HepG2 (cell line): ENCODE results near the gene SEC23IP. TPM values are rescaled to one million over a fixed set of nuclear protein-coding genes. Genes with fewer than 3 reads are reported as not detected.

ENCODE experiments used
- ATAC-seq: fragments of 200-7000 bp; cut with Tn5 transposase; 3 replicates; pipeline ENCODE4 v1.9.1; 2020; ENCODE audit warnings: mild to moderate bottlenecking, moderate library complexity
- BruUV-seq: library from RNA; stranded (reverse); fragments of 400-500 nt; replicated peaks from 2 replicates; lab custom pipeline; 2021; lab: Mats Ljungman, UMichigan
- CTCF ChIA-PET: fragments of 300-600 bp; formaldehyde crosslinking; extraction: SDS; loops from one replicate; lab custom pipeline; 2021; ENCODE audit warnings: low total read pairs, inconsistent platforms, low intra/inter-chr PET ratio; lab: Yijun Ruan, JAX
- POLR2A ChIA-PET: fragments of 350-600 bp; sonication (Branson Sonifier 250); formaldehyde crosslinking; loops from one replicate; lab custom pipeline; 2020; ENCODE audit warnings: antibody characterized with exemption, inconsistent platforms; lab: Yijun Ruan, JAX
- DNase-seq: peaks from one replicate; pipeline ENCODE4 v3.0.0-alpha.2; 2015; ENCODE audit warnings: low spot score
- FAIRE-seq: peaks from 3 replicates; lab custom pipeline; 2011; peaks lifted over from hg19 to GRCh38; lab: Jason Lieb, UNC
- H2AFZ ChIP-seq: one replicate; pipeline ENCODE4 v1.6.1; 2011; ENCODE audit warnings: low read length, inconsistent platforms
- H3K27ac ChIP-seq: fragments of 300-600 bp; 3 replicates; pipeline ENCODE4 v1.8.0; 2011; ENCODE audit warnings: mixed run types, mild to moderate bottlenecking, mixed read lengths, low read length, inconsistent platforms; ENCODE audit not compliant: insufficient read depth; ENCODE audit errors: extremely low read length
- H3K27me3 ChIP-seq, 2 experiments: fragments of 200-600 bp in 1 of 2; 2 replicates in 1 of 2; 3 replicates in 1 of 2; pipeline versions ENCODE4 v1.6.0 to v1.8.0; 2011; ENCODE audit warnings: low read length in 2 of 2, mild to moderate bottlenecking in 2 of 2, moderate library complexity in 2 of 2, inconsistent platforms in 1 of 2; ENCODE audit not compliant: insufficient read depth in 2 of 2, control insufficient read depth in 1 of 2
- H3K36me3 ChIP-seq, 2 experiments: fragments of 200-600 bp in 1 of 2; replicated peaks in 1 of 2; 2 replicates in 1 of 2; 3 replicates in 1 of 2; pipeline versions ENCODE4 v1.5.1 to v1.8.0; 2011; ENCODE audit warnings: low read length in 2 of 2, inconsistent platforms in 1 of 2; ENCODE audit not compliant: insufficient read depth in 2 of 2, control insufficient read depth in 1 of 2
- H3K4me1 ChIP-seq: 2 replicates; pipeline ENCODE4 v1.5.1; 2012; ENCODE audit warnings: low read length, inconsistent platforms; ENCODE audit not compliant: insufficient read depth
- H3K4me2 ChIP-seq: 2 replicates; pipeline ENCODE4 v1.6.0; 2011; ENCODE audit warnings: low read depth, low read length, inconsistent platforms
- H3K4me3 ChIP-seq, 3 experiments: fragments of 200-600 bp in 1 of 3; sonication (generic), shearing (Covaris generic) in 1 of 3; replicated peaks in 1 of 3; 2 replicates each; pipeline ENCODE4 v1.5.1; 2011 to 2016; ENCODE audit warnings: low read length in 3 of 3, inconsistent platforms in 2 of 3, low read depth in 2 of 3, mild to moderate bottlenecking in 2 of 3, control low read depth in 1 of 3, mixed read lengths in 1 of 3; ENCODE audit not compliant: insufficient read depth in 1 of 3
- H3K79me2 ChIP-seq: one replicate; pipeline ENCODE4 v1.6.1; 2011; ENCODE audit warnings: low read length, inconsistent platforms; ENCODE audit not compliant: insufficient read depth
- H3K9ac ChIP-seq: 2 replicates; pipeline ENCODE4 v1.6.0; 2011; ENCODE audit warnings: mild to moderate bottlenecking, low read depth, low read length, inconsistent platforms; ENCODE audit not compliant: insufficient read depth
- H3K9me3 ChIP-seq: 2 replicates; pipeline ENCODE4 v1.5.1; 2012; ENCODE audit warnings: mild to moderate bottlenecking, low read length
- H4K20me1 ChIP-seq: 2 replicates; pipeline ENCODE4 v1.6.0; 2011; ENCODE audit warnings: inconsistent platforms, mild to moderate bottlenecking, low read length, moderate library complexity; ENCODE audit not compliant: insufficient read depth
- CBFB ChIP-seq: sonication (generic); formaldehyde crosslinking; IDR thresholded peaks from 2 replicates; pipeline ENCODE4 v1.4.0; 2020; ENCODE audit warnings: missing genetic modification reagents
- HMG20B ChIP-seq: conservative IDR thresholded peaks from 2 replicates; pipeline ENCODE4 v1.6.1; 2016; ENCODE audit warnings: missing genetic modification reagents, missing compliant biosample characterization
- KLF9 ChIP-seq: IDR thresholded peaks from 2 replicates; pipeline ENCODE4 v1.6.1; 2016; ENCODE audit warnings: low read depth
- LCORL ChIP-seq, 2 experiments: fragments of 450-650 bp in 1 of 2; sonication (generic) in 1 of 2; formaldehyde crosslinking in 1 of 2; IDR thresholded peaks; 2 replicates each; pipeline versions ENCODE4 v1.5.0 to v1.6.1; 2017 to 2020; ENCODE audit warnings: antibody characterized with exemption in 1 of 2, missing genetic modification reagents in 1 of 2
- MTA3 ChIP-seq: sonication (generic); formaldehyde crosslinking; IDR thresholded peaks from 2 replicates; pipeline ENCODE4 v1.4.0; 2020; ENCODE audit warnings: missing genetic modification reagents
- PHB2 ChIP-seq: fragments of 450-650 bp; IDR thresholded peaks from 2 replicates; pipeline ENCODE4 v1.6.1; 2018; ENCODE audit not compliant: partially characterized antibody
- SP140L ChIP-seq: sonication (generic); formaldehyde crosslinking; IDR thresholded peaks from 2 replicates; pipeline ENCODE4 v1.4.0; 2020; ENCODE audit warnings: missing genetic modification reagents, borderline replicate concordance
- ZBTB38 ChIP-seq: sonication (generic); formaldehyde crosslinking; IDR thresholded peaks from 2 replicates; pipeline ENCODE4 v1.5.1; 2020; ENCODE audit warnings: mild to moderate bottlenecking, missing genetic modification reagents
- ZBTB42 ChIP-seq: sonication (generic); formaldehyde crosslinking; IDR thresholded peaks from 2 replicates; pipeline ENCODE4 v1.5.0; 2020; ENCODE audit warnings: mild to moderate bottlenecking, missing genetic modification reagents
- ZFP91 ChIP-seq: sonication (generic); formaldehyde crosslinking; IDR thresholded peaks from 2 replicates; pipeline ENCODE4 v1.9.0; 2022; ENCODE audit warnings: missing genetic modification reagents, mild to moderate bottlenecking, borderline replicate concordance
- ZKSCAN1 ChIP-seq: fragments of 150-350 bp; IDR thresholded peaks from 2 replicates; pipeline ENCODE4 v1.6.1; 2014; ENCODE audit warnings: low read length
- ZNF260 ChIP-seq: sonication (generic); formaldehyde crosslinking; IDR thresholded peaks from 2 replicates; pipeline ENCODE4 v1.4.0; 2020; ENCODE audit warnings: missing genetic modification reagents, low read depth, mild to moderate bottlenecking, borderline replicate concordance
- ZNF282 ChIP-seq: fragments of 450-650 bp; IDR thresholded peaks from 2 replicates; pipeline ENCODE4 v1.6.1; 2018; ENCODE audit not compliant: partially characterized antibody
- ZNF33A ChIP-seq: sonication (generic); formaldehyde crosslinking; IDR thresholded peaks from 2 replicates; pipeline ENCODE4 v1.5.1; 2020; ENCODE audit warnings: missing genetic modification reagents, mild to moderate bottlenecking, moderate library complexity, borderline replicate concordance
- ZNF766 ChIP-seq: sonication (generic); formaldehyde crosslinking; IDR thresholded peaks from 2 replicates; pipeline ENCODE4 v1.5.0; 2020; ENCODE audit warnings: missing genetic modification reagents, borderline replicate concordance
- WGBS: methylation state at CpG from one replicate; pipeline ENCODE4 v1.1.6; 2017; ENCODE audit warnings: low lambda C conversion rate; 5-methylcytosine and 5-hydroxymethylcytosine counted together
- in situ Hi-C: cut with HindIII; loops from 2 replicates; pipeline ENCODE4 v1.10.0; 2017; ENCODE audit warnings: low pct_unique_long_range_greater_than_20kb; ENCODE audit not compliant: extremely low pct_ligation_motif_present
- intact Hi-C: fragments of 100-400 bp; cut with micrococcal nuclease; formaldehyde crosslinking; loops from one replicate; pipeline ENCODE4 v1.10.0; 2022; ENCODE audit not compliant: unreplicated experiment
- polyA plus RNA-seq, 8 experiments: library from polyadenylated mRNA; depleted of rRNA in 3 of 8; stranded (reverse) in 7 of 8; unstranded in 1 of 8; fragments of >200 nt; fragmentation: Illumina TruSeq in 4 of 8; extraction: Trizol in 4 of 8; gene quantifications; 2 replicates each; pipeline versions ENCODE4 v1.2.1 to v1.2.3, GENCODE V29; 2011 to 2016; ENCODE audit warnings: low read depth in 4 of 8, missing spikeins in 1 of 8, mixed read lengths in 1 of 8; ENCODE audit not compliant: insufficient read depth in 1 of 8
- total RNA-seq, 5 experiments: library from RNA; depleted of rRNA; stranded (reverse); fragments of >200 nt; fragmentation: Illumina TruSeq; extraction: Trizol; gene quantifications; 2 replicates each; pipeline ENCODE4 v1.2.3, GENCODE V29; 2016; ENCODE audit warnings: low read depth in 1 of 5

SEC23IP gene
- total and polyA plus RNA-seq, 2 of the 13 experiments (the other 11 are each of a cell fraction or from before 2014, with no cell fraction given): 32.3 to 57.7 TPM

GRCh38 chr10:119976421-119976820 is 83.9 kb downstream of the SEC23IP start:
- no peaks in the 10 kb centered on the region for H3K36me3 ChIP-seq
- peaks cover 2 to 22% of the 10 kb centered on the region in 2 experiments; a peak in 3 of 5 replicates for H3K27me3 ChIP-seq
- no peak overlapping the region for H3K4me3 ChIP-seq
- no peak overlapping the region for H2AFZ ChIP-seq
- ATAC-seq (no peak), FAIRE-seq (no peak), DNase-seq (no peak)
- no peaks in the 10 kb centered on the region for H3K4me1 ChIP-seq
- no peak overlapping the region for H3K9ac ChIP-seq
- intact Hi-C loops: no loop called here
- H4K20me1 ChIP-seq: no peaks in the 10 kb centered on the region
- H3K4me2 ChIP-seq: no peak overlapping the region
- no peaks in the 10 kb centered on the region for H3K79me2 ChIP-seq
- no peak overlapping the region for H3K27ac ChIP-seq
- in situ Hi-C loops: no loop called here
- no TSS peak for BruUV-seq
- CTCF ChIA-PET: no interaction called here
- WGBS: under 1% methylated on average over 3 of the region's 3 CpGs
- H3K9me3 ChIP-seq: no peaks in the 10 kb centered on the region
- POLR2A ChIA-PET: no interaction called here
- no peak for TF ChIP-seq ZBTB38 (CRISPR knock-in tag)
- TF ChIP-seq MTA3 (CRISPR knock-in tag): no peak

DNA sequence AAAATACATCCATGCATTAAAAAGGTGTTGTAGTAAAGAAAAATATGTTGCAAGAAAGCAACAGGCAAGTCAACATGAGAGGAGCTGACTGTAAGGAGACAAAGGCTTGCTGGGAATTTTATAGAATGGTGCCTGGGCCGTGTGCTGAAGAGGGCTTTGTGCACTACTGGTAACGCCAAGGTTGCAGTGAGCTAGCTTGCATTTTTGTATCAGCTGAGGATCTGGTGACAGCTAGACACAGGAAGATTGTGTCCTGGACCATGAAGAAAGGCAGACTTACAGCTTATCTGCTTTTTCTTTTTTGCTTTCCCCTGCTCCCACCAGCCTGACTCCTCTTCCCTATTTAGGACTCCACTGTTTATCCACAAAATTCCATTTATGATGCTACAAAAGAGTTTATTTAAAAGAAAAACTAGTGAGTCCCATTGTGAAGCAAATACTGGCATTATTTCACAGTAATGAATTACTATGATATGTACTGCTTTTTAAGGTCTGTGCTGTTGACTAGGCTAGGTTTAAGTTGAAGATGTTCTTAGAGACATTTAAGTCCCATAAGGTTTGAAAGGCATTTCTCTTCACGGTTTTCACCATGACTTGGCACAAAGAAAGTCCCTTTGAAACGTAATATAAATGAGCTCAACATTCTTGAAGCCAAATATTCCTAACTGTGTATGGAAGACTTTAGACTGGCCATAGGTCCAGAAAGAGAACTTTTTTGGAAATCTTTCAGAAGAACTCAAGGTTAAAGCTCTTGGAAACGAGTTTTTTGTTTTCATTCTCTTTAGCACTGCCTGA is 88.6 kb downstream of the SEC23IP start:
- CTCF ChIA-PET: no interaction called here
- DNase-seq (no peak), FAIRE-seq (no peak), ATAC-seq (no peak)
- intact Hi-C loops: no loop called here
- H3K9me3 ChIP-seq: no peaks in the 10 kb centered on the region
- H3K36me3 ChIP-seq: no peaks in the 10 kb centered on the region
- POLR2A ChIA-PET: no interaction called here
- no peaks in the 10 kb centered on the region for H4K20me1 ChIP-seq
- no peaks in the 10 kb centered on the region for H3K4me1 ChIP-seq
- H3K27me3 ChIP-seq: peaks cover 2 to 16% of the 10 kb centered on the region in 2 experiments; a peak in 3 of 5 replicates
- 2% methylated on average over 5 of the region's 5 CpGs for WGBS
- no peak overlapping the region for H3K4me2 ChIP-seq
- H3K9ac ChIP-seq: no peak overlapping the region
- in situ Hi-C loops: no loop called here
- H2AFZ ChIP-seq: no peak overlapping the region
- no peak overlapping the region for H3K4me3 ChIP-seq
- no peak overlapping the region for H3K27ac ChIP-seq
- no peak for TF ChIP-seq ZNF766 (CRISPR knock-in tag)
- TF ChIP-seq LCORL (IDR thresholded peaks at IDR 0.05): no peak
- TF ChIP-seq LCORL (CRISPR knock-in tag; IDR thresholded peaks at IDR 0.05): no peak
- no peak for TF ChIP-seq ZNF33A
- TF ChIP-seq KLF9 (CRISPR knock-in tag): no peak
- TF ChIP-seq ZBTB42 (CRISPR knock-in tag): no peak
- TF ChIP-seq ZNF260: no peak
- no peak for TF ChIP-seq PHB2
- no peak for TF ChIP-seq ZFP91 (CRISPR knock-in tag)
- TF ChIP-seq ZKSCAN1: no peak
- TF ChIP-seq HMG20B (CRISPR knock-in tag): no peak
- TF ChIP-seq ZNF282: no peak
- TF ChIP-seq SP140L (CRISPR knock-in tag): no peak
- TF ChIP-seq CBFB (CRISPR knock-in tag): no peak
- no TSS peak for BruUV-seq
- H3K79me2 ChIP-seq: no peaks in the 10 kb centered on the region
